ENCODE results near the gene CCKAR. TPM values are rescaled to one million over a fixed set of nuclear protein-coding genes. Genes with fewer than 3 reads are reported as not detected.

Gene CCKAR
- total RNA-seq, 2 donors from 2014 or later = not detected

DNA sequence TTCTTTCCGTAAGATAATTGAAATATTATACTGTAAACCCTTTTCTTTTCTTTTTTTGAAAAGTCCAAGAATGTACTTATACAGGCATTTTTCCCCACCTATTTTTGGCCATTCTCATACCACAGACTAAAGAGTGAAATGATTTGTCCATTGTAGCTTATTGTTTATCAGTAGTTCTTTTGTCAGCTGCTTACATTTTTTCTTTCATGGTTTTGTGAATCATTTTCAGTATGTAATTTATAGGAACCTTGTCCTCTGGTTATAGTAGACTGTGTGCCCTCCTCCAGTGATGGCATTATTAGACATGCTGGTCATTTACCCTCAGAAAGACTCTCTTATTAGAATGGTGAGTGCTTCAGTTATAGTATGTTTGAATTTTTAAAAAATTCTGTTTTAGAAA lies 56.7 kb downstream of the CCKAR start:
- Histone ChIP-seq H3K4me3 (no peak overlapping the region), H3K9ac (ENCODE audit: low read depth in 2 of 2, low read length in 2 of 2) (no peak overlapping the region), H3K27ac (no peak overlapping the region), H3K9me3 (no peaks in the 10 kb centered on the region), H3K27me3 (no peaks in the 10 kb centered on the region), H3K36me3 (no peaks in the 10 kb centered on the region), H3K4me1 (no peaks in the 10 kb centered on the region)
- TF ChIP-seq CTCF (IDR thresholded peaks at IDR 0.05) = no peak
- no peak for DNase-seq
- intact Hi-C loops (cut with DNase I) = no loop called here

DNA sequence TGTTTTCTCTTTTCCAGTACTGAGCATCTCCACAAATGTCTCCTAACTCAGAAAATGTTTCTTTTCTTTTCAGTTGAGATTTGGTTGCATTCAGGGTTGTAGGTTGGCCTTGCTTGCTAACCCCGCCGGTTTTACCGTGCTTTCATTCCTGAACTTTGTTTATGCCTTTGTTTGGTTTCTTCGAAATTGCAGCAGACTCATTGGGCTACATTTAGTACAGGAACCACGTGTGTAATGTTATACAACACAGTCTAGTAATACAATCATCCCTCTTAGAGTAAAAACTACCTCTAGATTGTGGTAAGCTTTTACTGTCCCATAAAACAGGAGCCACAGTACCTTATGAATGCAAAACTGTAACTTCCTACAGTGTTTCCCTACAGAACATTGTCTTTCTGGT lies 57.9 kb downstream of the CCKAR start:
- H3K4me3 ChIP-seq = no peak overlapping the region
- no peaks in the 10 kb centered on the region for H3K36me3 ChIP-seq
- TF ChIP-seq CTCF (IDR thresholded peaks at IDR 0.05) = no peak
- no peak overlapping the region for H3K27ac ChIP-seq
- H3K27me3 ChIP-seq = no peaks in the 10 kb centered on the region
- no peak overlapping the region for H3K9ac ChIP-seq (ENCODE audit: low read depth in 2 of 2, low read length in 2 of 2)
- intact Hi-C loops (cut with DNase I) = no loop called here
- no peaks in the 10 kb centered on the region for H3K4me1 ChIP-seq
- H3K9me3 ChIP-seq = no peaks in the 10 kb centered on the region
- DNase-seq = no peak

- TF ChIP-seq CTCF (IDR thresholded peaks at IDR 0.05) = no peak
- H3K4me3 ChIP-seq = no peak overlapping the region
- intact Hi-C loops (cut with DNase I) = no loop called here
- H3K27me3 ChIP-seq = no peaks in the 10 kb centered on the region
- H3K9me3 ChIP-seq = no peaks in the 10 kb centered on the region
- no peak overlapping the region for H3K9ac ChIP-seq (ENCODE audit: low read depth in 2 of 2, low read length in 2 of 2)
- H3K36me3 ChIP-seq = no peaks in the 10 kb centered on the region
- H3K27ac ChIP-seq = no peak overlapping the region
- no peaks in the 10 kb centered on the region for H3K4me1 ChIP-seq
- DNase-seq = no peak
Observed at GRCh38 chr4:26431461-26432180, 58.7 kb downstream of the CCKAR start.

Other genes starting within 250 kb of the CCKAR start
- gene RBPJ, start 169.5 kb downstream of the CCKAR start, total RNA-seq = 10 to 100 TPM; 41.7 to 98.2 TPM
- 1 to 10 TPM; 2.6 to 4.0 TPM for gene TBC1D19, start 93.6 kb upstream of the CCKAR start, total RNA-seq